Measurements from ENCODE around the gene SLC39A9.

SLC39A9 gene

DNA sequence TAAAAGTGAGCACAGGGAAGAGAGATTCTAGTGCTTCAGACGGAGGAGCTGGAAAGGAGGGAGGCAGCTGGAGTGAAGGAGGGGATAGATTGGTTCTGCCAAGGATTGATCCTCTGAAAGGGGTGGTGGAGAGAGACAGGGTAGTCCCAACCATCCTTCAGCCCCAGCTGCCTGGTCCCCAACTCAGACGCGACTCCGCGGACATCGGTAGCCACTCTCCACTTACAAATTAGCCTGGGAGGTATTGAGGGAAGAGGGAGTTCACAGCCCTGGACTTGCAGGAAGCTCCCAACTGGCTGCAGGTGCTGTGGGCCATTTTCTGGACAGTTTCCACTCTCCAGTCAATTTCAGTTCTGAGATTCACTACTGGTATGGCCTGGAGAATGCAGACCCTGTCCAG is 87.2 kb downstream of the SLC39A9 start (continued):
- TF ChIP-seq, protein P1, sequence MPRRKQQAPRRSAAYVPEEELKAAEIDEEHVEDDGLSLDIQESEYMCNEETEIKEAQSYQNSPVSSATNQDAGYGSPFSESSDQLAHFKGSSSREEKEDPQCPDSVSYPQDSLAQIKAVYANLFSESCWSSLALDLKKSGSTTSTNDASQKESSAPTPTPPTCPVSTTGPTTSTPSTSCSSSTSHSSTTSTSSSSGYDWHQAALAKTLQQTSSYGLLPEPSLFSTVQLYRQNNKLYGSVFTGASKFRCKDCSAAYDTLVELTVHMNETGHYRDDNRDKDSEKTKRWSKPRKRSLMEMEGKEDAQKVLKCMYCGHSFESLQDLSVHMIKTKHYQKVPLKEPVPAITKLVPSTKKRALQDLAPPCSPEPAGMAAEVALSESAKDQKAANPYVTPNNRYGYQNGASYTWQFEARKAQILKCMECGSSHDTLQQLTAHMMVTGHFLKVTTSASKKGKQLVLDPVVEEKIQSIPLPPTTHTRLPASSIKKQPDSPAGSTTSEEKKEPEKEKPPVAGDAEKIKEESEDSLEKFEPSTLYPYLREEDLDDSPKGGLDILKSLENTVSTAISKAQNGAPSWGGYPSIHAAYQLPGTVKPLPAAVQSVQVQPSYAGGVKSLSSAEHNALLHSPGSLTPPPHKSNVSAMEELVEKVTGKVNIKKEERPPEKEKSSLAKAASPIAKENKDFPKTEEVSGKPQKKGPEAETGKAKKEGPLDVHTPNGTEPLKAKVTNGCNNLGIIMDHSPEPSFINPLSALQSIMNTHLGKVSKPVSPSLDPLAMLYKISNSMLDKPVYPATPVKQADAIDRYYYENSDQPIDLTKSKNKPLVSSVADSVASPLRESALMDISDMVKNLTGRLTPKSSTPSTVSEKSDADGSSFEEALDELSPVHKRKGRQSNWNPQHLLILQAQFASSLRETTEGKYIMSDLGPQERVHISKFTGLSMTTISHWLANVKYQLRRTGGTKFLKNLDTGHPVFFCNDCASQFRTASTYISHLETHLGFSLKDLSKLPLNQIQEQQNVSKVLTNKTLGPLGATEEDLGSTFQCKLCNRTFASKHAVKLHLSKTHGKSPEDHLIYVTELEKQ (tag by site-specific recombination; IDR thresholded peaks at IDR 0.05; ENCODE audit: borderline replicate concordance): no peak
- no peak for TF ChIP-seq GLIS2 (tag by site-specific recombination; IDR thresholded peaks at IDR 0.05)
- TF ChIP-seq ZNF629 (tag by site-specific recombination; IDR thresholded peaks at IDR 0.05): no peak

DNA sequence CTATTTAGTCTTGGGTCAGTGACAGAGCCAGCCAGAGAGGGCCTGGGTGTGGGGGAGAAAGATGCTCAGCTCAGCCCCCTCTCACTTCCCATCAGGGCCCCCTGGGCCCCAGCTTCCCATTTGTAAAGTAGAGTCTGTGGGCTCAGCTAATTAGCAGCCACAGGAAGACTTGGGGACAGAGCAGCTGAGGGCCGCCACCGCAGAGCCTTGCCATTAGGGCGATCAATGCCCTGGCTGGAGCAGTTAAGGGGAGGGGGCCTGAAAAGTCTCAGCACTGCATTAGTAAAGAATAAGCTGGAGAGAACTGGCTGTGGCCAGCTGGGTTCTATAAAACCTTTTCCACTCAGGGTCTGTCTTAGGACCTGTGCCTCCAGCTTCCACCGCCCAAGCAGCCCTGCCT is 88.7 kb downstream of the SLC39A9 start:
- no peak overlapping the region for H3K27ac ChIP-seq (ENCODE audit: extremely low read depth, low read depth, low read length)
- H3K36me3 ChIP-seq (ENCODE audit: control insufficient read depth in 2 of 2, insufficient read depth in 1 of 2, low read length in 2 of 2): no peaks in the 10 kb centered on the region
- POLR2A ChIA-PET: no interaction called here
- CTCF ChIA-PET: interaction anchor here (1.0 to 1.2 kb wide), 2 partner anchors 16 to 245 kb away, joined by 3 read pairs; no protein-coding TSS in a partner anchor
- no peak overlapping the region for H3K4me3 ChIP-seq (ENCODE audit: low read depth, low read length)
- H3K4me1 ChIP-seq (ENCODE audit: control insufficient read depth, insufficient read depth, low read length): no peaks in the 10 kb centered on the region; the same call in 1 of the 2 replicates
- TF ChIP-seq FEZF1 (tag by site-specific recombination; IDR thresholded peaks at IDR 0.05): no peak
- no peak for TF ChIP-seq GLIS1 (tag by site-specific recombination; IDR thresholded peaks at IDR 0.05)
- TF ChIP-seq, protein P2, sequence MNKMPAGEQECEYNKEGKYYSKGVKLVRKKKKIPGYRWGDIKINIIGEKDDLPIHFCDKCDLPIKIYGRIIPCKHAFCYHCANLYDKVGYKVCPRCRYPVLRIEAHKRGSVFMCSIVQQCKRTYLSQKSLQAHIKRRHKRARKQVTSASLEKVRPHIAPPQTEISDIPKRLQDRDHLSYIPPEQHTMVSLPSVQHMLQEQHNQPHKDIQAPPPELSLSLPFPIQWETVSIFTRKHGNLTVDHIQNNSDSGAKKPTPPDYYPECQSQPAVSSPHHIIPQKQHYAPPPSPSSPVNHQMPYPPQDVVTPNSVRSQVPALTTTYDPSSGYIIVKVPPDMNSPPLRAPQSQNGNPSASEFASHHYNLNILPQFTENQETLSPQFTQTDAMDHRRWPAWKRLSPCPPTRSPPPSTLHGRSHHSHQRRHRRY (tag by site-specific recombination; IDR thresholded peaks at IDR 0.05): no peak
- TF ChIP-seq ZNF169 (tag by site-specific recombination; IDR thresholded peaks at IDR 0.05): no peak
- TF ChIP-seq ZNF157 (tag by site-specific recombination; IDR thresholded peaks at IDR 0.05): no peak
- no peak for TF ChIP-seq KLF9 (tag by site-specific recombination; IDR thresholded peaks at IDR 0.05; ENCODE audit: low read depth)
- no peak for TF ChIP-seq MZF1 (tag by site-specific recombination; IDR thresholded peaks at IDR 0.05; ENCODE audit: borderline replicate concordance)
- TF ChIP-seq KLF1 (tag by site-specific recombination; IDR thresholded peaks at IDR 0.05): no peak
- no peak for TF ChIP-seq ZBTB20 (tag by site-specific recombination; IDR thresholded peaks at IDR 0.05)
- TF ChIP-seq ZNF561 (tag by site-specific recombination; IDR thresholded peaks at IDR 0.05; ENCODE audit: borderline replicate concordance): no peak
- TF ChIP-seq ZNF660 (tag by site-specific recombination; IDR thresholded peaks at IDR 0.05): no peak
- TF ChIP-seq ZNF394 (tag by site-specific recombination; IDR thresholded peaks at IDR 0.05; ENCODE audit: borderline replicate concordance): no peak
- TF ChIP-seq, protein P3, sequence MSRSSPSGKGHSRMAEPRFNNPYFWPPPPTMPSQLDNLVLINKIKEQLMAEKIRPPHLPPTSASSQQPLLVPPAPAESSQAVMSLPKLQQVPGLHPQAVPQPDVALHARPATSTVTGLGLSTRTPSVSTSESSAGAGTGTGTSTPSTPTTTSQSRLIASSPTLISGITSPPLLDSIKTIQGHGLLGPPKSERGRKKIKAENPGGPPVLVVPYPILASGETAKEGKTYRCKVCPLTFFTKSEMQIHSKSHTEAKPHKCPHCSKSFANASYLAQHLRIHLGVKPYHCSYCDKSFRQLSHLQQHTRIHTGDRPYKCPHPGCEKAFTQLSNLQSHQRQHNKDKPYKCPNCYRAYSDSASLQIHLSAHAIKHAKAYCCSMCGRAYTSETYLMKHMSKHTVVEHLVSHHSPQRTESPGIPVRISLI (tag by site-specific recombination; IDR thresholded peaks at IDR 0.05): no peak
- no peak for TF ChIP-seq GLI4 (tag by site-specific recombination; IDR thresholded peaks at IDR 0.05)
- TF ChIP-seq ZNF571 (tag by site-specific recombination; IDR thresholded peaks at IDR 0.05): no peak
- TF ChIP-seq, protein P4, sequence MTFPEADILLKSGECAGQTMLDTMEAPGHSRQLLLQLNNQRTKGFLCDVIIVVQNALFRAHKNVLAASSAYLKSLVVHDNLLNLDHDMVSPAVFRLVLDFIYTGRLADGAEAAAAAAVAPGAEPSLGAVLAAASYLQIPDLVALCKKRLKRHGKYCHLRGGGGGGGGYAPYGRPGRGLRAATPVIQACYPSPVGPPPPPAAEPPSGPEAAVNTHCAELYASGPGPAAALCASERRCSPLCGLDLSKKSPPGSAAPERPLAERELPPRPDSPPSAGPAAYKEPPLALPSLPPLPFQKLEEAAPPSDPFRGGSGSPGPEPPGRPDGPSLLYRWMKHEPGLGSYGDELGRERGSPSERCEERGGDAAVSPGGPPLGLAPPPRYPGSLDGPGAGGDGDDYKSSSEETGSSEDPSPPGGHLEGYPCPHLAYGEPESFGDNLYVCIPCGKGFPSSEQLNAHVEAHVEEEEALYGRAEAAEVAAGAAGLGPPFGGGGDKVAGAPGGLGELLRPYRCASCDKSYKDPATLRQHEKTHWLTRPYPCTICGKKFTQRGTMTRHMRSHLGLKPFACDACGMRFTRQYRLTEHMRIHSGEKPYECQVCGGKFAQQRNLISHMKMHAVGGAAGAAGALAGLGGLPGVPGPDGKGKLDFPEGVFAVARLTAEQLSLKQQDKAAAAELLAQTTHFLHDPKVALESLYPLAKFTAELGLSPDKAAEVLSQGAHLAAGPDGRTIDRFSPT (tag by site-specific recombination; IDR thresholded peaks at IDR 0.05): no peak
- TF ChIP-seq ZNF354C (tag by site-specific recombination; IDR thresholded peaks at IDR 0.05; ENCODE audit: borderline replicate concordance, low read depth): no peak
- no peak for TF ChIP-seq ZBTB8A (tag by site-specific recombination; IDR thresholded peaks at IDR 0.05)
- no peak for TF ChIP-seq ZNF610 (tag by site-specific recombination; IDR thresholded peaks at IDR 0.05; ENCODE audit: borderline replicate concordance)
- H3K9me3 ChIP-seq (ENCODE audit: control insufficient read depth, insufficient read depth, low read depth, low read length): no peaks in the 10 kb centered on the region

Data from HEK293 (cell line).